ENCODE measurements around the gene FBXL2.

DNA sequence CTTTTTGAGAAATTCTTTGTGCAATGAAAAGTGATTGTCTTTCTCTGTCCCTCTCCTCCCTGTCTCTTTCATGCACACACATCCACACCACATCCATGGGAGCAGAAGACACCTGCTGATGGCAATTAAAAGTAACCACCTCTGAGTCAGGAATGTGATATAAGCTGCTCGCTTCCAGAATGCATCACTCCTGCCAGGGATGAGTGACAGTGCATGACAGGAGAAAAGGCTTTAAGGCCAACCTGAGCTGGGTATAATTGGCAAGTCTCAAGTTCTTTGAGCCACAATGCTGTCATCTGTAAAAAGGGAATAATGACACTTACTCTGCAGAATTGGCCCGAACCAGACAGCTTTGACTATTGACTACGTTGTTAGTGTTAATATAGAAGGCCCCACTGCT is 103.4 kb downstream of the FBXL2 start:
- TF ChIP-seq CTCF (IDR thresholded peaks at IDR 0.05; ENCODE audit: low read length) (no peak), EZH2 (IDR thresholded peaks at IDR 0.05; ENCODE audit: borderline replicate concordance, low read length) (no peak)
